HUES64 (cell line): ENCODE results near the gene TSPAN31. TPM values are rescaled to one million over a fixed set of nuclear protein-coding genes. Genes with fewer than 3 reads are reported as not detected.
A peak's percentile ranks its signal among the peaks of the same experiment; 100 is the strongest.
"Not testable (repeated sequence)": the region's sequence is repeated elsewhere in the genome, so short reads cannot be mapped to it uniquely, and the experiment has no call there.

Experiments
- H3K27ac ChIP-seq: 2 replicates; pipeline ENCODE4 v1.7.0; 2013; ENCODE audit warnings: low read depth, low read length, inconsistent platforms
- H3K27me3 ChIP-seq: 2 replicates; pipeline ENCODE4 v1.6.1; 2013; ENCODE audit warnings: mild to moderate bottlenecking, low read length; ENCODE audit not compliant: insufficient read depth
- H3K36me3 ChIP-seq: 2 replicates; pipeline ENCODE4 v1.6.1; 2013; ENCODE audit warnings: mild to moderate bottlenecking, low read length; ENCODE audit not compliant: insufficient read depth
- H3K4me1 ChIP-seq: 2 replicates; pipeline ENCODE4 v1.6.1; 2013; ENCODE audit warnings: mild to moderate bottlenecking, low read length, moderate library complexity; ENCODE audit not compliant: insufficient read depth
- H3K4me3 ChIP-seq: 2 replicates; pipeline ENCODE4 v1.5.1; 2013; ENCODE audit warnings: mild to moderate bottlenecking, low read length, moderate library complexity
- H3K9ac ChIP-seq: 2 replicates; pipeline ENCODE4 v1.6.1; 2013; ENCODE audit warnings: mild to moderate bottlenecking, low read depth, low read length
- H3K9me3 ChIP-seq: 2 replicates; pipeline ENCODE4 v1.6.1; 2013; ENCODE audit warnings: low read depth, low read length; ENCODE audit not compliant: insufficient read depth
- WGBS: fragments of 150-250, 120-280 bp; methylation state at CpG from one replicate; pipeline ENCODE4 v1.1.7; 2013; ENCODE audit warnings: missing lambda C conversion rate; 5-methylcytosine and 5-hydroxymethylcytosine counted together
- polyA plus RNA-seq, 2 experiments: library from polyadenylated mRNA; stranded (reverse); fragments of 50-300 nt; gene quantifications; one replicate each; pipeline ENCODE4 v1.2.3, GENCODE V29; 2013

The TSPAN31 gene, protein sequence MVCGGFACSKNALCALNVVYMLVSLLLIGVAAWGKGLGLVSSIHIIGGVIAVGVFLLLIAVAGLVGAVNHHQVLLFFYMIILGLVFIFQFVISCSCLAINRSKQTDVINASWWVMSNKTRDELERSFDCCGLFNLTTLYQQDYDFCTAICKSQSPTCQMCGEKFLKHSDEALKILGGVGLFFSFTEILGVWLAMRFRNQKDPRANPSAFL
- polyA plus RNA-seq (2013, experiment 1 of 2): 9.3 TPM
- 15.3 TPM for polyA plus RNA-seq (2013, experiment 2 of 2)

DNA sequence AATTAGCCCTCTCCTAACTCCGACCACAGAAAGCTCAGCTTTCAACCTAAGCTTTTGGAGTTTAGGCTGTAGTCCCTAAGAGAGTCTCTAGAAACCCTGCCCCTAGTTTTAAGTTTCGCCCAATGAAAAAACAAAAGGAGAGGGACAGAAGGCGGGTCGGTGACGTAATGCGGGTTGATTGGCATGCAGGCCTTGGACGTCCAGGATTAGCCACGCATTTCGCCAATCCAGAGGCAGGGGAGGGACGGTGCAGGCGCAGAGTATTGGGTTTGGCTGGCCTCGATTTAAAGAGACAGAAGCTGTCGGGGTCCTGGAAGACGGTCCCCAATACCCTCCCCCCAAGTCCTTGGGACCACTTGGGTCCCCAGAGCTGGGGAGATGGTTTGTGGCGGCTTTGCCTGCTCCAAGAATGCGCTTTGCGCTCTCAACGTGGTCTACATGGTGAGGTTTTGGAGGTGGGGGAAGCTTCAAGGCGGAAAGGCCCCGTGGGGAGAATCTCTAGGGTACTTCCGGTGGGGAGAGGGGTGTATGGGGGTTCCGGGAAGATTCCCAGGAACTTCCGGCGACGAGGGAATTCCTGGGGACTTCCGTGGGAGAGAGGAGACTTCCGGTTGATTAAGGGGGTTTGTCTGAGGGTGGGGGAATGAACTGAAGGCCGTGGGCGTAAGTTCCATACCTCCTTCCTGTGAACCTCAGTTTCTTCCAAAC, at the start of gene TSPAN31:
TSPAN31 (plus strand) TSS at position 263 of the 708 bp plus-strand sequence; CDS start at position 379, 116 bp downstream.
- 2% methylated on average over 29 of the region's 29 CpGs for WGBS
- H3K9me3 ChIP-seq: no peaks in the 10 kb centered on the region
- peak within 1 kb of the TSS; percentile 67 for H3K4me3 ChIP-seq
- peak within 1 kb of the TSS; percentile 84 for H3K9ac ChIP-seq
- H3K27ac ChIP-seq: peak within 1 kb of the TSS; percentile 96
- H3K4me1 ChIP-seq: no peaks in the 10 kb centered on the region
- H3K36me3 ChIP-seq: peaks cover 38% of the 10 kb centered on the region
- H3K27me3 ChIP-seq: peaks cover 32% of the 10 kb centered on the region

DNA sequence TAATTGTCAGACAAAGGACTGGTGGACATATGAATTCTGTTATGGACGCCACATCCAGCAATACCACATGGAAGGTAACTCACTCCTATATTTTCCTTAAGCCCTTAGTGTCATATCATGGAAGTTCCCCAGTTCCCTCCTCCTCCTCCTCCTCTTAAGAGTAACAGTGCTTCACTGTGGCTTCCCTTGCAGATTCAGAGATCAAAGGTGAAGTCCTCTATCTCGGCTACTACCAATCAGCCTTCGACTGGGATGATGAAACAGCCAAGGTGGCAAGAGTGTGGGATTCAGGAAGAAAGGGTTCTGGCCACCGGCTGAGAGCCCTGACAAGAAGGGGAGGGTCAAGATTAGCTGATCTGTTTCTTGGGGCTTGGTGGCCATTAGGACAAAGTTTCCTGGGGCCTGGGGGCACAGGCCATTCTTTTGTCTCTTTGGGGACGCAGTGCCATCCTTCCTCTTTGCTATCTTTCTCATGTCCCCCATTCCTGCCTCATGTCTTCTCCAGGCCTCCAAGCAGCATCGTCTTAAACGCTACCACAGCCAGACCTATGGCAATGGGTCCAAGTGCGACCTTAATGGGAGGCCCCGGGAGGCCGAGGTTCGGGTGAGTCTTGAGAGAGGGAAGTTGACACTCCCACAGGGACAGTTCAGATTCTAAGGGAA, 48.9 kb upstream of the TSPAN31 start:
- WGBS: 95% methylated on average over 11 of the region's 11 CpGs
- H3K9ac ChIP-seq: no peak overlapping the region
- no peaks in the 10 kb centered on the region; the same call in 1 of the 2 replicates for H3K4me1 ChIP-seq
- no peaks in the 10 kb centered on the region for H3K9me3 ChIP-seq
- peaks cover 12% of the 10 kb centered on the region for H3K36me3 ChIP-seq
- no peaks in the 10 kb centered on the region for H3K27me3 ChIP-seq
- H3K4me3 ChIP-seq: no peak overlapping the region
- H3K27ac ChIP-seq: no peak overlapping the region

DNA sequence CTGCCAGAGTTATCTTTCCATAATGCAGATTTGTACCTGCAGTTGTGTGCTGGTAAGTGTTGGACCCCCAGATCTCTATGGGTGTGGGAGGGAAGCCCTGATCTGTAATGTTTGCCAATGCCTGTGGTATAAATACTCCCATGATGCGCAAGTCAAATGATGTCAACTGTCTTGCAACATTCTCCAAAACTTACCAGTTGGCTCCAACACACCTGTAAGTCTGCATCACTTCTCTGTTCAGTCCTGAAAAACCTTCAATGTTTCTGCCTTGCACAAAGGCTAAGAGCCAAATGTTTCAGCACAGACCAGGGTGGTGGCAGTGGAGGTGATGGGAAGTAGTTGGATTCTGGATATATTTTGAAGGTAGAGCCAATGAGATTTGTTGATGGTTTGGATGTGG, 47.8 kb upstream of the TSPAN31 start:
- Histone ChIP-seq H3K4me1 (no peaks in the 10 kb centered on the region; the same call in 1 of the 2 replicates), H3K4me3 (no peak overlapping the region), H3K9me3 (no peaks in the 10 kb centered on the region), H3K27me3 (no peaks in the 10 kb centered on the region), H3K9ac (no peak overlapping the region), H3K36me3 (peaks cover 12% of the 10 kb centered on the region), H3K27ac (no peak overlapping the region)
- WGBS: 96% methylated on average over 1 of the region's 1 CpG

DNA sequence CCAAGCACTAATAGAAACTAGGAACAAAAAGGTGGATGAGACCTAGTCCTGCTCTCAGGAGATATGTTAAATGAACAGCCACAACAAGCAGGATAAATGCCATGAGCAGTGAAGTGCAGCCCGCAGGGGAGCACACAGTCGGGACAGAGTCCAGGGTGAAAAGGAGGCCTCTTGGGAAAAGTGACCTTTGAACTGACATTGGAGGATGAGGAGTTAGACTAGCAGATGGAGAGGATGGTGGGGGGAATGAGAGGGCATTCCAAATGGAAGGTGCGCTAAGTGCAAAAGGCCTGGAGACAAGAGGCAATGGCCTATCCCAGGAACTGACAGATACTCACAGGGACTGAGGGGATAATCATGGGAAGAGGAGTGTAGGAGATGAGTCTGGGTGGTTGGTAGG, 46.4 kb upstream of the TSPAN31 start:
- Histone ChIP-seq H3K27me3 (no peaks in the 10 kb centered on the region), H3K36me3 (peaks cover 14% of the 10 kb centered on the region), H3K4me1 (no peaks in the 10 kb centered on the region; the same call in 1 of the 2 replicates), H3K9me3 (no peaks in the 10 kb centered on the region), H3K4me3 (no peak overlapping the region), H3K9ac (no peak overlapping the region), H3K27ac (no peak overlapping the region)
- WGBS: 91% methylated on average over 3 of the region's 3 CpGs

DNA sequence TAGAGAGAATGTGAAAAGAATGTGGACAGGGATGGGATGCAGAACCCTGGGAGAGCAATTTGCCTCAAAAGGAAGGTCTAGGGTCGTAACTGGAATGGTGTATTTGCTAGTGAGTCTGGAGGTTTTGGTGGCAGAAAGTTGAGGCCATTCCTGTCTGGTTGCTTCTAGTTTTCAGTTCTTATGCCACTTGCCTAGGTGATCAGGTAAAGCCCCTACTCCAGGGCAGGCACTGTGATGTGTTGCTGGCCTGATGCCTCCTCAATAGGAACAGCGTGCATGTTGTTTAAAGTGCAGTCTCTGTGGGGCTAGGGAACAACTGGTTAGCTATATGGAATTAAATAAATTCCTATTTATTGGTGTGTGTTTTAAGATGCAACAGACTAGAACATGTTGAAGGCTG, 44.5 kb upstream of the TSPAN31 start:
- no peaks in the 10 kb centered on the region for H3K4me1 ChIP-seq
- H3K36me3 ChIP-seq: peaks cover 18% of the 10 kb centered on the region
- no peaks in the 10 kb centered on the region for H3K27me3 ChIP-seq
- H3K9ac ChIP-seq: no peak overlapping the region
- WGBS: 93% methylated on average over 2 of the region's 2 CpGs
- no peaks in the 10 kb centered on the region for H3K9me3 ChIP-seq
- no peak overlapping the region for H3K27ac ChIP-seq
- no peak overlapping the region for H3K4me3 ChIP-seq

DNA sequence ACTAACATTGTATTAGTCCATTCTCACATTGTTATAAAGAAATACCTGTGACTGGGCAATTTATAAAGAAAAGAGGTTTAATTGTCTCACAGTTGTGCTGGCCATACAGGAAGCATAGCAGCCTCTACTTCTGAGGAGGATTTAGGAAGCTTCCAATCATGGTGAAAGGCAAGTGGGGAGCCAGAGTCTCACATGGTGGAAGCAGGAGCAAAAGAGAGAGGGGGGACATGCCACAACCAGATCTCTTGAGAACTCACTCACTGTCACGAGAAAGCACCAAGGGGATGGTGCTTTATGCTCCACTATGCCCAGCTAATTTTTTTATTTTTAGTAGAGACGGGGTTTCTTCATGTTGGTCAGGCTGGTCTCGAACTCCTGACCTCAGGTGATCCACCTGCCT, 37.6 kb upstream of the TSPAN31 start:
- Histone ChIP-seq H3K27me3 (no peaks in the 10 kb centered on the region), H3K9me3 (no peaks in the 10 kb centered on the region), H3K4me1 (no peaks in the 10 kb centered on the region), H3K9ac (no peak overlapping the region), H3K36me3 (peaks cover 6% of the 10 kb centered on the region; the same call in 1 of the 2 replicates), H3K4me3 (no peak overlapping the region), H3K27ac (no peak overlapping the region)
- WGBS: 93% methylated on average over 3 of the region's 3 CpGs

DNA sequence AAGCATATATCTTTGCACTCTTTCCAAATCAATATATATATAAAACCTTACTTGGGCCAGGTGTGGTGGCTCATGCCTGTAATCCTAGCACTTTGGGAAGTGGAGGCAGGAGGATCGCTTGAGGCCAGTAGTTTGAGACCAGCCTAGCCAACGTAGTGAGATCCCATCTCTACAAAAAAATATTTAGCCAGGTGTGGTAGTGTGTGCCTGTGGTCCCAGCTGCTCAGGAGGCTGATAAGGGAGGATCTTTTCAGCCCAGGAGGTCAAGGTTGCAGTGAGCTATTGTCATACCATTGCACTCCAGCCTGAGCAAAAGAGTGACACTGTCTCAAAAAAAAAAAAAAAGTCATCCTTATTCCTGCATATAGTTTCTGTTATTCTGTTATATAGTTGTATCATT, 36.5 kb upstream of the TSPAN31 start:
- Histone ChIP-seq H3K27ac (no peak overlapping the region), H3K36me3 (peaks cover 6% of the 10 kb centered on the region; the same call in 1 of the 2 replicates), H3K9me3 (no peaks in the 10 kb centered on the region), H3K4me1 (no peaks in the 10 kb centered on the region), H3K4me3 (no peak overlapping the region), H3K9ac (no peak overlapping the region), H3K27me3 (no peaks in the 10 kb centered on the region)
- 100% methylated on average over 1 of the region's 2 CpGs for WGBS

DNA sequence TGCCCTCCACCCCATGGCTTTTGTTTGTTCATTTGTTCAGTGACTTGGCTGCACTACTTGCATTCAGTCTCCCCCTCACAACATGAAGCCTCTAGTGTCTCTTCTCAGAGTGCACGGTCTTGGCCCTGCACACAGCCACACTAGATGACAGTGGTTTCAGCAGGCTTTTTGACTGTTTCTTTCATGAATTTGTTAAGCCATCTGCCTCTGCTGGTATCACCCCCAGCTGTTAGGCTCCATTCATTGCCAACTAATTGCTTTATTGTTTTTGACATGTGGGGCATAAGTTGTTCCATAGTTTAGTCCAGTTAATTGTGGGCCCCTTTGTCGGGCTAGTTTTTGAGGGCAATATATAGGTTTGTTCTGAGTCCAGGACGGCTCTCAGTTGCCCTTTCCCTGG, 32.1 kb upstream of the TSPAN31 start:
- Histone ChIP-seq H3K27ac (no peak overlapping the region), H3K27me3 (no peaks in the 10 kb centered on the region), H3K4me3 (no peak overlapping the region), H3K36me3 (peaks cover 14% of the 10 kb centered on the region), H3K9me3 (no peaks in the 10 kb centered on the region), H3K9ac (no peak overlapping the region), H3K4me1 (no peaks in the 10 kb centered on the region)
- WGBS: 88% methylated on average over 3 of the region's 3 CpGs

DNA sequence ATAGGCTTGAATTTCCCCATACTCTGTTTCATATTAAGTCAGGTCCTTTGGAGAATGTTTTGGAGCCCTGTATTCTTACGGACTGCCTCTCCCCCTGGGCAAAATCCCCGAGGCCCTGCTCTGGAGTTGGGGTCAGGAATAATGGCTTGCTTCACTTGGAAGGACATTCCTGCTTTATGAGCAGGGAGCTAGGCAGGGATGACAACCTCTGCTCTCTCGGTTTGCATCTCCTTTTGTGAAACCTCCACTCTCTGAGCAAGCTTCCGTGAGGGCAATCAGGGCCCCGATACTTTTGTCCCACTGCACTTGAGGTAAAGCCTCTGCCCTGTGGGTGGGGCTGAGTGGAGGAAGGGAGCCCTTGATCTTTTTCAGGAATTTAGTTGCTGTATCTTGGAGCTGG, 31.6 kb upstream of the TSPAN31 start:
- H3K27me3 ChIP-seq: no peaks in the 10 kb centered on the region
- 89% methylated on average over 5 of the region's 5 CpGs for WGBS
- no peaks in the 10 kb centered on the region for H3K4me1 ChIP-seq
- H3K4me3 ChIP-seq: no peak overlapping the region
- no peak overlapping the region for H3K9ac ChIP-seq
- peaks cover 19% of the 10 kb centered on the region for H3K36me3 ChIP-seq
- H3K27ac ChIP-seq: no peak overlapping the region
- no peaks in the 10 kb centered on the region for H3K9me3 ChIP-seq

DNA sequence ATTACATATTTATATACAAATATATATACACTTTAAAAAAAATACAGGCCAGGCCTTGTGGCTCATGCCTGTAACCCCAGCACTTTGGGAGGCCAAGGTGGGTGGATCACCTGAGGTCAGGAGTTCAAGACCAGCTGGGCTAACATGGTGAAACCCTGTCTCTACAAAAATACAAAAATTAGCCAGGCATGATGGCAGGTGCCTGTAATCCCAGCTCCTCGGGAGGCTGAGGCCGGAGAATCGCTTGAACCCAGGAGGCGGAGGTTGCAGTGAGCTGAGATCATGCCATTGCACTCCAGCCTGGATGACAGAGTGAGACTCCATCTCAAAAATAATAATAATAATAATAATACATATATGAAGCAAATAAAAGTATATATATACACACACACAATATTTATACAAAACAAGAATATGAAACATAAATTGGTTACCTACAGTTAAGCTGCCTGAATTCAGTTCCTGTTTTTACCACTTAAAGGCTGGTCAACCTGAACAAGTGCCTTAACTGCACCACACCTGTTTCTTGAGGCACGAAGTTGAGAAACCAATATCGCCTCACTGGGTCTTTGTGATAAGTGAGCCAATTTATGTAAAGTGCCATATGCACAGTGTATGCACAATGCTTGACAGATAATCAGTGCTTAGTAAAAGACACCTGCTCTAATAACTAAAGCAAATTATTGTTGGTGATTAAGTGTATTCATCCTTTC, 29.6 kb upstream of the TSPAN31 start:
- H3K9me3 ChIP-seq, H3K27ac ChIP-seq: not testable (repeated sequence)
- 97% methylated on average over 6 of the region's 6 CpGs for WGBS

DNA sequence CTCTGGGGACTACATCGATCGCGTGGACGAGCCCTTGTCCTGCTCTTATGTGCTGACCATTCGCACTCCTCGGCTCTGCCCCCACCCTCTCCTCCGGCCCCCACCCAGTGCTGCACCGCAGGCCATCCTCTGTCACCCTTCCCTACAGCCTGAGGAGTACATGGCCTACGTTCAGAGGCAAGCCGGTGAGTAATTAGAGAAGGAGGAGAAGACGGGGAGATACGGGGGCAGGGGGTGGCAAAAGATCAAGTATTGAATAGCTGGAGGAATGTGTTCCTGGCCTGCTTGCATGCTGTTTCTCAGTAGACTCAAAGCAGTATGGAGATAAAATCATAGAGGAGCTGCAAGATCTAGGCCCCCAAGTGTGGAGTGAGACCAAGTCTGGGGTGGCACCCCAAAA, 29.1 kb upstream of the TSPAN31 start:
- H3K4me1 ChIP-seq: no peaks in the 10 kb centered on the region
- no peak overlapping the region for H3K9ac ChIP-seq
- no peak overlapping the region for H3K27ac ChIP-seq
- no peaks in the 10 kb centered on the region for H3K27me3 ChIP-seq
- peaks cover 38% of the 10 kb centered on the region for H3K36me3 ChIP-seq
- H3K4me3 ChIP-seq: no peak overlapping the region
- 92% methylated on average over 12 of the region's 12 CpGs for WGBS
- H3K9me3 ChIP-seq: no peaks in the 10 kb centered on the region

More for the DNA sequence above, 29.6 kb upstream of the TSPAN31 start:
- peaks cover 35% of the 10 kb centered on the region for H3K36me3 ChIP-seq
- not testable (repeated sequence) for H3K4me3 ChIP-seq, H3K9ac ChIP-seq, H3K27me3 ChIP-seq, H3K4me1 ChIP-seq
